GM19240 (cell line): Measurements from ENCODE around the gene C2orf80.
"Not testable (repeated sequence)": the region's sequence is repeated elsewhere in the genome, so short reads cannot be mapped to it uniquely, and the experiment has no call there.

Experiments used
- DNase-seq: peaks from one replicate; pipeline ENCODE4 v3.0.0; 2011; ENCODE audit warnings: low spot score; ENCODE audit not compliant: insufficient read length

Gene C2orf80

GRCh38 chr2:208179028-208179609 is 10.7 kb downstream of the C2orf80 start:
- DNase-seq: no peak

GRCh38 chr2:208175840-208176153 is 14.0 kb downstream of the C2orf80 start:
- no peak for DNase-seq

- DNase-seq: peak; percentile 64
Observed at GRCh38 chr2:208175069-208175839, 14.6 kb downstream of the C2orf80 start.

GRCh38 chr2:208174144-208174543 is 15.7 kb downstream of the C2orf80 start:
- no peak for DNase-seq

GRCh38 chr2:208172125-208172524 is 17.7 kb downstream of the C2orf80 start:
- no peak for DNase-seq

GRCh38 chr2:208164951-208165755 is 24.7 kb downstream of the C2orf80 start:
- DNase-seq: no peak

GRCh38 chr2:208163489-208163888 is 26.3 kb downstream of the C2orf80 start, which contains the start of gene CRYGA:
Gene CRYGA (minus strand): TSS chr2:208163589. CDS start chr2:208163556, 33 bp downstream.
- DNase-seq: no peak

- no peak for DNase-seq
Observed at GRCh38 chr2:208156439-208156838, 33.4 kb downstream of the C2orf80 start.

- no peak for DNase-seq
Observed at GRCh38 chr2:208153156-208153555, 36.7 kb downstream of the C2orf80 start.

- no peak for DNase-seq
Observed at GRCh38 chr2:208150956-208151355, 38.9 kb downstream of the C2orf80 start.

- DNase-seq: no peak
Observed at GRCh38 chr2:208150094-208150493, 39.7 kb downstream of the C2orf80 start.

- no peak for DNase-seq
Observed at GRCh38 chr2:208148803-208149202, 41.0 kb downstream of the C2orf80 start.

- no peak for DNase-seq
Observed at GRCh38 chr2:208147759-208148158, 42.1 kb downstream of the C2orf80 start.

GRCh38 chr2:208147008-208147407 is 42.8 kb downstream of the C2orf80 start:
- DNase-seq: no peak

- DNase-seq: no peak
Observed at GRCh38 chr2:208146006-208146405, 43.8 kb downstream of the C2orf80 start, which contains the start of gene CRYGB. Gene CRYGB (minus strand): TSS chr2:208146158. CDS start chr2:208146120, 38 bp downstream.

GRCh38 chr2:208142925-208143799 is 46.7 kb downstream of the C2orf80 start:
- DNase-seq: no peak

GRCh38 chr2:208142240-208142924 is 47.4 kb downstream of the C2orf80 start:
- no peak for DNase-seq

GRCh38 chr2:208139447-208139846 is 50.4 kb downstream of the C2orf80 start:
- DNase-seq: no peak

GRCh38 chr2:208138334-208138733 is 51.5 kb downstream of the C2orf80 start:
- DNase-seq: not testable (repeated sequence)

GRCh38 chr2:208136716-208137094 is 53.1 kb downstream of the C2orf80 start:
- DNase-seq: no peak
